GM23338 (cell line): ENCODE measurements around the gene NRXN2. TPM values are rescaled to one million over a fixed set of nuclear protein-coding genes. Genes with fewer than 3 reads are reported as not detected.

Experiments
- ATAC-seq: fragments of 200-7000 bp; cut with Tn5 transposase; 3 replicates; pipeline ENCODE4 v1.9.1; 2020
- DNase-seq: peaks from one replicate; pipeline ENCODE4 v3.0.0-alpha.2; 2015; ENCODE audit warnings: low spot score
- H2AFZ ChIP-seq: fragments of 200-600 bp; sonication (generic); 2 replicates; pipeline ENCODE4 v1.8.0; 2016; ENCODE audit warnings: antibody characterized with exemption, mild to moderate bottlenecking, moderate library complexity
- H3F3A ChIP-seq: fragments of 200-600 bp; sonication (generic); replicated peaks from 2 replicates; pipeline ENCODE4 v1.8.0; 2017; ENCODE audit warnings: antibody characterized with exemption, mixed run types, low read depth
- H3K27ac ChIP-seq: fragments of 200-600 bp; sonication (generic); 2 replicates; pipeline ENCODE4 v1.6.1; 2016; ENCODE audit warnings: low read depth
- H3K27me3 ChIP-seq: fragments of 200-600 bp; sonication (generic); 2 replicates; pipeline ENCODE4 v1.8.0; 2016; ENCODE audit warnings: mild to moderate bottlenecking, mixed run types, moderate library complexity; ENCODE audit not compliant: insufficient read depth
- H3K36me3 ChIP-seq: fragments of 200-600 bp; sonication (generic); 2 replicates; pipeline ENCODE4 v1.8.0; 2016; ENCODE audit warnings: mild to moderate bottlenecking; ENCODE audit not compliant: insufficient read depth
- H3K4me1 ChIP-seq: fragments of 200-600 bp; sonication (generic); 2 replicates; pipeline ENCODE4 v1.8.0; 2016; ENCODE audit warnings: mild to moderate bottlenecking, moderate library complexity; ENCODE audit not compliant: insufficient read depth
- H3K4me2 ChIP-seq: fragments of 200-600 bp; sonication (generic); 2 replicates; pipeline ENCODE4 v1.7.1; 2017; ENCODE audit warnings: mixed run types
- H3K4me3 ChIP-seq: fragments of 200-600 bp; sonication (generic); 2 replicates; pipeline ENCODE4 v1.6.1; 2016; ENCODE audit warnings: mixed run types
- H3K79me2 ChIP-seq: fragments of 200-600 bp; sonication (generic); replicated peaks from 2 replicates; pipeline ENCODE4 v1.8.0; 2017; ENCODE audit warnings: mild to moderate bottlenecking; ENCODE audit not compliant: insufficient read depth
- H3K9me2 ChIP-seq: fragments of 200-600 bp; sonication (generic); 2 replicates; pipeline ENCODE4 v1.8.0; 2017; ENCODE audit not compliant: insufficient read depth
- H4K20me1 ChIP-seq: fragments of 200-600 bp; sonication (generic); replicated peaks from 2 replicates; pipeline ENCODE4 v1.8.0; 2017; ENCODE audit warnings: mild to moderate bottlenecking; ENCODE audit not compliant: insufficient read depth
- H3K27ac Mint-ChIP-seq: 2 replicates; pipeline ENCODE4 v1.8.0; 2020; ENCODE audit warnings: inconsistent platforms, mild to moderate bottlenecking, moderate library complexity, mixed read lengths
- H3K27me3 Mint-ChIP-seq: 3 replicates; pipeline ENCODE4 v1.8.0; 2022; ENCODE audit warnings: low read depth, mild to moderate bottlenecking, moderate library complexity, mixed read lengths, inconsistent platforms; ENCODE audit not compliant: insufficient read depth, poor library complexity
- H3K36me3 Mint-ChIP-seq: 3 replicates; pipeline ENCODE4 v1.8.0; 2021; ENCODE audit warnings: low read depth, mild to moderate bottlenecking, inconsistent platforms, moderate library complexity, mixed read lengths
- H3K4me1 Mint-ChIP-seq: 3 replicates; pipeline ENCODE4 v1.8.0; 2020; ENCODE audit warnings: mild to moderate bottlenecking, inconsistent platforms, mixed read lengths
- H3K4me3 Mint-ChIP-seq: 3 replicates; pipeline ENCODE4 v1.8.0; 2021; ENCODE audit warnings: moderate library complexity, mild to moderate bottlenecking, inconsistent platforms, mixed read lengths
- H3K9me3 Mint-ChIP-seq: 3 replicates; pipeline ENCODE4 v1.8.0; 2020; ENCODE audit warnings: moderate library complexity, mild to moderate bottlenecking, inconsistent platforms, mixed read lengths
- EZH2 ChIP-seq: fragments of 200-600 bp; sonication (generic); IDR thresholded peaks from one replicate; pipeline ENCODE4 v1.8.0; 2017; ENCODE audit warnings: antibody characterized with exemption, mild to moderate bottlenecking, low read depth; ENCODE audit not compliant: unreplicated experiment
- EZH2phosphoT487 ChIP-seq: fragments of 200-600 bp; sonication (generic); IDR thresholded peaks from one replicate; pipeline ENCODE4 v1.8.1; 2018; ENCODE audit warnings: antibody characterized with exemption; ENCODE audit not compliant: unreplicated experiment
- NANOG ChIP-seq: IDR thresholded peaks from 2 replicates; pipeline ENCODE4 v1.6.1; 2016; ENCODE audit warnings: antibody characterized with exemption, borderline replicate concordance
- POLR2AphosphoS5 ChIP-seq: IDR thresholded peaks from 2 replicates; pipeline ENCODE4 v1.6.1; 2016; ENCODE audit warnings: antibody characterized with exemption, low read depth
- REST ChIP-seq: IDR thresholded peaks from one replicate; pipeline ENCODE4 v1.6.1; 2018; ENCODE audit warnings: antibody characterized with exemption; ENCODE audit not compliant: unreplicated experiment
- ZNF331 ChIP-seq: fragments of 250-450 bp; sonication (Bioruptor Pico); IDR thresholded peaks from 2 replicates; pipeline ENCODE4 v1.5.0; 2020; ENCODE audit warnings: low read depth, mild to moderate bottlenecking, moderate library complexity
- ZNF462 ChIP-seq: fragments of 250-450 bp; sonication (Bioruptor Pico); IDR thresholded peaks from 2 replicates; pipeline ENCODE4 v1.5.0; 2020; ENCODE audit warnings: mild to moderate bottlenecking, moderate library complexity
- polyA plus RNA-seq: library from polyadenylated mRNA; unstranded; fragments of >200 nt; fragmentation: Nextera tagmentation; extraction: Ambion mirVana; gene quantifications from 2 replicates; pipeline ENCODE4 v1.2.1, GENCODE V29; 2016
- total RNA-seq: library from RNA; depleted of rRNA; stranded (reverse); fragments of >200 nt; shearing (Covaris generic); gene quantifications from 2 replicates; pipeline ENCODE4 v1.2.3, GENCODE V29; 2014

NRXN2 gene
- total and polyA plus RNA-seq, 2 experiments from 2014 or later = 3.4 to 17.0 TPM

DNA sequence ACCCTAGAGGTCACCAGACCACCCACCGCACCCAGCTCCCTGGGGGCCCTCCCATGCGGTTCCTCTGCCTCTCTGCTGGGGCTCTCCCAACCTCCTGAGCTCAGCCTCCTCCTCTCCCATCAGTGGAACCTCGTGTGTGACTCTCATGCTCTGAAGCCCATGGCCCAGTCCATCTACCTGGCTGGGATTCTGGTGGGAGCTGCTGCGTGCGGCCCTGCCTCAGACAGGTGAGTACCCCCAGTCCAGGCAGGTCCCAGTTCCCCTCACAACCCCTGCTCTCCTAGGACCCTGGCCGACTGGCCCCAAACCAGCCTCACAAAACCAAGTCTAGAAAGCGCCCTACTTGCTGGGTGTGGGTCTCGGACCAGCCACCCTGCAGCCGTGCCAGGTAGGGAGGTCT lies 130.3 kb downstream of the NRXN2 start (continued):
- TF ChIP-seq ZNF462 (CRISPR knock-in tag) (no peak), EZH2phosphoT487 (no peak), REST (no peak), EZH2 (no peak), NANOG (no peak)

GRCh38 chr11:64592234-64592615 lies 130.8 kb downstream of the NRXN2 start:
- Histone ChIP-seq H3K4me2 (no peak overlapping the region), H3K9me2 (0 out of 2 replicates have a peak, but pooled peaks cover 8% of the 10 kb centered on the region), H2AFZ (no peak overlapping the region), H3K27ac (no peak overlapping the region), H3K27me3 (no peaks in the 10 kb centered on the region), H3F3A (no peaks in the 10 kb centered on the region), H3K36me3 (no peaks in the 10 kb centered on the region), H4K20me1 (no peaks in the 10 kb centered on the region), H3K79me2 (no peaks in the 10 kb centered on the region), H3K4me1 (no peaks in the 10 kb centered on the region), H3K4me3 (no peak overlapping the region)
- H3K27ac Mint-ChIP-seq = no peak overlapping the region
- ATAC-seq (no peak), DNase-seq (no peak)
- no peaks in the 10 kb centered on the region for H3K36me3 Mint-ChIP-seq
- peaks cover 16% of the 10 kb centered on the region for H3K9me3 Mint-ChIP-seq
- peaks cover 11% of the 10 kb centered on the region for H3K27me3 Mint-ChIP-seq
- H3K4me3 Mint-ChIP-seq = no peak overlapping the region
- H3K4me1 Mint-ChIP-seq = no peaks in the 10 kb centered on the region
- TF ChIP-seq POLR2AphosphoS5 = no peak
- no peak for TF ChIP-seq ZNF462 (CRISPR knock-in tag)
- no peak for TF ChIP-seq EZH2phosphoT487
- TF ChIP-seq ZNF331 (CRISPR knock-in tag) = no peak
